ENCODE measurements around the gene SMOC2.

GRCh38 chr6:168480481-168480880, 39.5 kb downstream of the SMOC2 start:
- TF ChIP-seq EZH2 (IDR thresholded peaks at IDR 0.05; ENCODE audit: borderline replicate concordance) (no peak), CTCF (IDR thresholded peaks at IDR 0.05; ENCODE audit: poor library complexity) (no peak), EZH2phosphoT487 (IDR thresholded peaks at IDR 0.05; ENCODE audit: low read depth, severe bottlenecking, unreplicated experiment) (no peak)
